ENCODE results near the gene SERPING1.
A peak's percentile ranks its signal among the peaks of the same experiment; 100 is the strongest.

SERPING1 gene

DNA sequence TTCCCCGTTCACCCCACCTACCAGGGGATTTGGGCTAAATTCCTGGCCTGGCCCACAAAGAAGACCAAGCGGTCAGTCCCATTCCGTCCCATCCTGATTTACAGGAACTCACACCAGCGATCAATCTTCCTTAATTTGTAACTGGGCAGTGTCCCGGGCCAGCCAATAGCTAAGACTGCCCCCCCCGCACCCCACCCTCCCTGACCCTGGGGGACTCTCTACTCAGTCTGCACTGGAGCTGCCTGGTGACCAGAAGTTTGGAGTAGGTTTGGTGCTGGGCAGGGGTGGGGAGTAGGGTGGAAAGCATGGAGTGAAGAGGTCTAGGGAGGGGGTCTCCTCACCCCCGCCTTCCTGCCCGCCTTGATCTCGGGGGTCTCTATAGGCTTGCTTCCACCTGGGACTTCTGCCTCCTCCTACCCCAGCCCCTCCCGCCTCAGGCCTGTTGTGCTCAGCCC lies at the start of gene SERPING1:
Gene SERPING1 (plus strand): TSS at position 225 of the 455 bp plus-strand sequence. CDS start 586 bp downstream, outside the sequence.
- intact Hi-C loops (cut with DNase I) = no loop called here
- peak in 2 of 10 donors; percentile 20 to 82 for DNase-seq

DNA sequence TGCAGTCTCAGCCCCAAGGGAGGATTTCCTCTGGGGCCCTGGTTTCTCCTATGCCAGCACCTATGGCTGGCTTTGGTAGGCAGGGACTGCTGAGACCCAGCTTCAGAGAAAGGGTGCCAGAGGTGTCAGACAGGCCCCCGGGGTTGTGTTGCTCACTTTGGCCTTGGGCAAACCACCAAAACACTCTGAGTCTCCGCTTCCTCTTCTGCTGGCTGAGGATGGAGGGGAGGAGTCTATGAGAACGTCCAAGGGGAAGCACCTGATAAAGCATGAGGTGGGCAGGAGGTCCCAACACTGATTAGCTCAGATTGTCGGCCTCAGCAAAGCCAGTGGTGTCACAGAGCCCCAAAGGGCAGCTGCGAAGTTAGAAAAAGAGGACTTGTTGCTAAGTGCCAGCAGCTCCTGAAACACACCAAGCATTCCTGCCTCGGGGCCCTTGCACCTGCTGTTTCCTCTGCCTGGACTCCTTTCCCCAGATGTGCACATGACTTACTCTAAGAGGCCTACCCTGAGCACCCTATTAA lies 49.6 kb upstream of the SERPING1 start:
- peak in 1 of 10 donors; percentile 68 for DNase-seq
- intact Hi-C loops (cut with DNase I) = no loop called here

DNA sequence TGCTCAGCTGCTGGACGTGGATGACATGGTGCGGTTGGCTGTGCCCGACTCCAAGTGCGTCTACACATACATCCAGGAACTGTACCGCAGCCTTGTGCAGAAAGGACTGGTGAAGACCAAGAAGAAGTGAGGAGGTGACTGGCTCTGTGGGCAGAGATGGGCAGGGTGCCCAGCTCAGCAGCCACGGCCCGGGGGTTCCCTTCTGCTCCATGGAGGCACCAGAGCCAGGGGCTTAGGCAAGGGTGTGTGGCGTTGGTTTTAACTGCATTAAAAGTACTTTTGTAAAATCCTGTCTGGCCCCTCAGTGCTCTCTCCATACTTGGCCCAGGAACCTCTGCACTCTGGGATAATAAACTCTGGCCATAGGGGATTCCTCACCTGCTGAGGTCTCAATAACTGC lies 47.5 kb upstream of the SERPING1 start:
- intact Hi-C loops (cut with DNase I) = no loop called here
- peak in 1 of 10 donors; percentile 52 for DNase-seq

DNA sequence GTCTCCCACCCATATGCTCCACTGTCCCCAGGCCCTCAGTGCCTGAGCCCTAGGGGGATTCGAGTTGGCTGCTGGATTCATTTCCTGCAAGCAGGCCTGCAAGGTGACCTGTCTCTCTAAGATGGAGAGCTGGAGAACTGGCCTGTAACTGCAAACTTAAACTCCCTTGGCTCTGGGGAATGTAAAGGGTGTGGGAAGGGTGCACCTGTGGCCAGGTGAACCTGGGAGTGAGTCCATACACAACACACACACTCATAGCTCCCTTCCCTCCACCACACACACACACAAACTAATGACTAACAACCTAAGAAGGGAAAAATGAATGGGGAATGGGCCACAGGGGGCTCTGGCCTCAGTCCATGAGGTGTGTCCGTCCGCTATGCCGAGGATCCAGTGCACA lies 45.5 kb upstream of the SERPING1 start:
- intact Hi-C loops (cut with DNase I) = no loop called here

DNA sequence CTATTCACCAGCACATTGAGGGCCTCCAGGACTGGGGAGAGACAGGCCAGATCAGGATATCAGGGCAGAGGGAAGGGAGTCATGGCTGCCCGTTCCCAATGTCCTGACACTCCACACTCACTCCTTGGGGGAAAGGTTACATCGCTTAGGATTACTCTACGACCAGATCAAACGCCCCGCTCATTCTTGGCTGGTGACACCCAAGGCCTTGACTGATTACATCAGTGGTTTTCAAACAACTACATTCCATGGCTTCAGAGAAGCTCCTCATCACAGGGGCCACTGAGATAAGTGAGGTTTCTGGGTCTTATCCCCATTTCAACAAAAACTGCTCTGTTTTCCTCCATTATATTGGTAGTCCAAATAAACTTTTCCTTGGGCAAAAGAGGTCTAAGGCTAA lies 45.0 kb upstream of the SERPING1 start:
- DNase-seq = no peak
- intact Hi-C loops (cut with DNase I) = no loop called here

More for the DNA sequence above, 45.5 kb upstream of the SERPING1 start:
- DNase-seq = no peak

DNA sequence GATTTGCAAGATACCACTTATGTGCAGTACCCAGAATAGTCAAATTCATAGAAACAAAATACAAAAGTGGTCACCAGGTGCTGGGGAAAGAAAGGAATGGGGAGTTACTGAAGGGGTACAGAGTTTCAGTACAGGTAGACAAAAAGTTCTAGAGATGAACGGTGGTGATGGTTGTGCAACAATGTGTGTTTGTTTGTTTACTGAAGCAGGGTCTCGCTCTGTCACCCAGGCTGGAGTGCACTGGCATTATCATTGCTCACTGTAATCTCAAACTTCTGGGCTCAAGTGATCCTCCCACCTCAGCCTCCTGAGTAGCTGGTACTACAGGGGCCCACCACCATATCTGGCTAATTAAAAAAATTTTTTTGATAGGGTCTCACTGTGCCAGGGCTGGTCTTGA lies 42.1 kb upstream of the SERPING1 start:
- intact Hi-C loops (cut with DNase I) = no loop called here

DNA sequence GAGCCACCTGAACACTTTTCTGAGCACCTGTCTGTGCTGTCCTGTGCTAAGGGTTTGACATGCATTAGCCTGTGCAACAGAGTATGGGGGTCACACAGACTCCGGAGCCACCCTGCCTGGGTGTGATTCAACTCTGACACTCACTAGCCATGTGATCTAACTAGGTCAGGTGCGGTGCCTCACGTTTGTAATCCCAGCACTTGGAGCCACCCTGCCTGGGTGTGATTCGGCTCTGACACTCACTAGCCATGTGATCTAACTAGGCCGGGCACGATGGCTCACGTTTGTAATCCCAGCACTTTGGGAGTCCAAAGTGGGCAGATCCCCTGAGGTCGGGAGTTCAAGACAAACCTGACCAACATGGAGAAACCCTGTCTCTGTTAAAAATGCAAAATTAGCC lies 41.4 kb upstream of the SERPING1 start:
- intact Hi-C loops (cut with DNase I) = no loop called here
- peak in 1 of 10 donors; percentile 31 for DNase-seq

More for the DNA sequence above, 42.1 kb upstream of the SERPING1 start:
- no peak for DNase-seq

DNA sequence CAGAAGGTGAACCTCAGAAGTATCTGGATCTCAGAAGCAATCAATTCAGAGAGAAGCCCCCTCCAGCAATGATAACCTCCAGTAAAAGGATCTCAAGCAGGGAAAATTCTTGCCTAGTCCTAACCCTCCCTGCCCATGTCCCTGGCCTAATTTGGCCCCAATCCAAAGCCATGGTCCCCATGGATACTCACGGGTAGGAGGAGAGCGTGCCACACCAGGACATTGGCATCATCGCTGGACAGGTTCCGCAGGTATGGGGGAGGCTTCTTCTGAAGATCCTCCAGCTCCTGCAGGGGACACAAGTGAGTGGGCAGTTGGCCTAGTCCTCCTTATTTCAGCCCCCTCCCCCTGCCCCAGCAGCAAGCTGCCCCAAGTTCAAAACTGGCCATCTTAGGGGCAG lies 37.3 kb upstream of the SERPING1 start:
- DNase-seq = peak in 1 of 10 donors; percentile 11
- intact Hi-C loops (cut with DNase I) = no loop called here

DNA sequence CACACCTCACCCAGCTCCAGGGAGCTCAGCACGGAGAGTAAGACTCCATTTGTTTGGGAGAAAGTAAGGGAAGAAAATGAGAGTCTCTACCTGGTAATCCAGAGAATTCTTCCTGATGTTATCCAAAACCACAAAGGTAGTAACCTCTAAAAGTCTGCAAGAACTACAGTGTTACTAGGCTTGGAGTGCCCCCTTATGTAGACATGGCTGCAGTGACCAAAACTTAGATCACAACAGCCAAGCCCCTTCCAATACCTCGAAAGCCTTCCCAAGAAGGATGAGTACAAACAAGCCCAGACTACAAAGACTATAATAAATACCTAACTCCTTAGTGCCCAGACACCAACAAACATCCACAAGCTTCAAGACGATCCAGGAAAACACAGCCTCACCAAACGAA lies 34.9 kb upstream of the SERPING1 start:
- no peak for DNase-seq
- intact Hi-C loops (cut with DNase I) = no loop called here

DNA sequence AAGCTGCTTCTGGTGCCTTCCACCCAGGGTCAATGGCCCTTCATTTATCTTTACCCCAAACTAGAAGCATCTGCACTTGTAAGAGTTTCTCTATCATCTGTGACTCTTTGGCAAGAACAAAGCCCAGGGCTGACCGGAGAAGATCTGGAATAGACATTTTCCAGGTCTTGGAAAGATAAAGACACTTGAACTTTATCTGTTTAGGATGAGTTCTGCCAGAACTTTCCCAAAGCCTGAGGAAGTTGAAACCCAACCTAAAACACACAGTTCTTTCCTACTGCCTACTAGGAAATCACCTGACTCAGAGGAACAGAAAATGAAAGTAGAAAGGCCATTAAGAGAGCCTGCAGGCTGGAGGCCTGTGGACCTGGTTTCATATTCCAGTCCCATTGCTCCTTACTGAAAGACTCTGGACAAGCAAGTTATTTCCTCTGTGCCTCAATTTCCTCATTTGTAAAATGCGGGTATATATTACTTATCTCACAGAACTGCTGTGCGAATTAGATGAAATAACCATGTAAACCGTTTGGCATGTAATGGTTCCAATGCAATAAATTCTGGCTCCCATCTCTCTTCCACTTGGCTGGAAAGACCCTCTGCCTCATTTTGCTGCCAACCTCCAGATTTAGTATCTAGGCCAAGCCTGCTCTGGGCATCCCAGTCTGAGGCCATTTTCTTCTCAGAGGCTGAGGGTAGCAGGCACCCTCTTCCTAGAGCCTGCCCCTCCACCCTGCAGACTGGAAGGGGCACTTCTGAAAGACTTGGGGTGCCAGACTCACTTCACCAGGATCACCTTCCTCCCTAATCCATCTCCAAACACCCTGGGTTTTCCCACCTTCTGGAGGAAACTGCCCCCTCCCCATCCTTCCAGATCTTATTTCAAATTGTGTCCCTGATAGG lies 31.2 kb upstream of the SERPING1 start:
- DNase-seq = peak in 1 of 10 donors; percentile 22
- intact Hi-C loops (cut with DNase I) = loop anchor here (5.0 kb wide), 1 partner anchor 34 kb away; the partner anchor contains the start of gene TIMM10

DNA sequence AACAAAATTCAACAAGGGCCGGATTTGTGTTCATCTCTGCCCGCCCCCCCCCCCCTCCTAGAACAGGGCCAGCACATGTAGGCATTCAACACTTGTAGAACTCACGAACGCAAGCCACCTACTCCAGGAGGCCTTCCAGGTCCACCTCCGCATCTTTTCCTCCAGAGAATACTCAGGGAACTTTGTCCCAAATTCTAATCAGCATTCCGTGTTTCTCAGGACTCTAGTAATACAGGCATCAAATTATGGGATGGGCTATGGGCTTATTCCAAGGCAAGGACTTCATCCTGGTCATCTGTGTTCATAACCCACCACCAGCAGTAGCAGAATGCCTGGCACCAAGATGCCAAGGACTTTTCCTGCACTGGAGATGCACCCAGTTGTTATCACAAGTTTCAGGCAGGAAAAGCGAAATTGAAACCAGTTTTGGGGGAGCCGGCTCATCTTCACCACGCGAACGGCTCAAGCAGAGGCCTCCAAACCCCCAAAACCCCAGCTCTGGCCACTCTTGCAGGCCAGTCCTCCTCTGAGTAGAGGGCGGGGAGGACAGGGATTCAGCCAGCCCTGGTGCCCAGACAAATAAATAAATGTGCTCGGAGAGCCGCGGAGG lies 30.5 kb upstream of the SERPING1 start:
- intact Hi-C loops (cut with DNase I) = loop anchor here (5.0 kb wide), 1 partner anchor 35 kb away; the partner anchor contains the start of gene TIMM10
- DNase-seq = peak in 3 of 10 donors; percentile 14 to 67 (median 14)

DNA sequence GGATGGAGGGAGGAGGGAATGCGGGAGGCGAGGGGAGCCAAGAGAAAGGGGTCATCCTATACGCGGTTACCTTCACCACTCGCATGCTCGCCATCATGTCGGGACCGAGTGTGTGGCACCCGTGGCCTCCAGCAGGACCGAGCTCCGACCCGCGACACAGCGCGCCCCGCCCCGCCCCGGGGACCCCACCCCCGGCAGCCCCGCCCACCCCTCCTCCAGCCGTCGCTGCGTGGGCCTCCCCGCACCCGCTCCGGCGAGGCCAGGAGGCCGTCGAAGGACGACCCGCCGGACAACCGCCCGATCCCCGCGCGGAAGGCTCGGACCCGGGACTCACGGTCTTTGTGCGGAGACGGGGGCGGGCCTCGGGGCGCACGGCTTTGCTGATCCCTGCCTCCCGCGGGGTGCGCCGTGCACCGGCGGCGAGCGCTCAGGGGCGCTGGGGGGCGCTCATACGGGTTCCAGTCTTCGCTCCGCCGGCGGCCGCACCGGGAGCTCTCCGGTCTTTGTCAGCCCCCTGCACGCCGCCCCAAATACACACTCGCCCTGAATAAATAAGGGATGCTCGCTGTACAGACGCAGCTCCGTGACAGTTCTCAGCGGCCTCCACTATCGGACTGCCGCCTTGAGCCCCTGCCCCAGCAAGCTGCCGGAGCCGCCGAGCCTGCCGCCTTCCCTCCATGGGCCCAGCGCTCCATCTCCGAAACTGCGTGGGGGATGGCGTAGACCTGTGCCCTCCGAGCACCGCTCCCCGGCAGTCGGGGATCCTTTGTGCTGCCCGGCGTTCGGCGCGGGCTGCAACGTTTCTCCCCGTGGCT lies 29.8 kb upstream of the SERPING1 start, which contains the start of gene UBE2L6:
Gene UBE2L6 (minus strand): TSS at position 158 of the 815 bp plus-strand sequence. CDS start 61 bp downstream, at position 97.
- intact Hi-C loops (cut with DNase I) = loop anchor here (1.0 to 5.0 kb wide), 2 partner anchors 35 to 77 kb away; partner anchors contain the start of gene TIMM10
- peak; percentile 51 to 96 (median 80) for DNase-seq

DNA sequence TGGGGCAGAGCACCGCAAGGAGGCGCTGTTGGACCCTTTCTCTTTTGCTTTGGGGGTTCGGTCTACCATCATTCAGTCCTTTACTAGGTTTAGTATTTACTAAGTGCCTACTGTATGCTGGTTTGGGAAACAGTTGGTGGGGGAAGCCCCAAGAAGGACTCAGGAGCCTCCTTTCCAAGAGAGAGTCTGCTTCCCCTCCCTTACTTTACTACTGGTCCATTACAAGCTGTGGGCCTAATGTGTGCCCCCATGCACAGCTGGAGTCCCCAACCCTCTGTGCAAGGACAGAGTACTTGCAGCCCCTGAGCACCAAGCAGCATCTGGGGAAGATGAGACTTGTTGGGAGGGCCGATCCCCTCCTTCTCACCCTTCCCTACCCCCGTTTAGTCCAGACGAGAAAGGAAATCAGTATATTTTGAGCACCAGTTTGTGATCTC lies 29.1 kb upstream of the SERPING1 start:
- intact Hi-C loops (cut with DNase I) = loop anchor here (1.0 to 5.0 kb wide), 2 partner anchors 36 to 76 kb away; partner anchors contain the start of gene TIMM10
- DNase-seq = peak in 4 of 10 donors; percentile 13 to 87 (median 82)

DNA sequence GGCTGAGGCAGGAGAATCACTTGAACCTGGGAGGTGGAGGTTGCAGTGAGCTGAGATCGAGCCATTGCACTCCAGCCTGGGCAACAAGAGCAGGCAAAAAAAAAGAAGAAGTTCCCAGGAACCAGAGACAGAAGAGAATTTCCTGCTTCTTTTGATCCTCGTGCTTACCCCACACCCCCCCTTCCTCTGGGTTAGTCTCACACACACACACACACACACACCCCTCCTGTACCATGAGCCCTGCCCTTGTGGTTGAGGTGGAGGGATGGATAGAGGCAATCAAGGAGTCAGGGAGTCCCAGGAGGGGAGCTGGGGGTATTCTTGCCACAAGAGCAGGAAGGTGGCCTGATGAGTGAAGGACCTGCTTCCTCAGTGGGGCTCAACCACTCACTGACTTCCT lies 25.9 kb upstream of the SERPING1 start:
- intact Hi-C loops (cut with DNase I) = no loop called here
- DNase-seq = peak in 1 of 10 donors; percentile 21

DNA sequence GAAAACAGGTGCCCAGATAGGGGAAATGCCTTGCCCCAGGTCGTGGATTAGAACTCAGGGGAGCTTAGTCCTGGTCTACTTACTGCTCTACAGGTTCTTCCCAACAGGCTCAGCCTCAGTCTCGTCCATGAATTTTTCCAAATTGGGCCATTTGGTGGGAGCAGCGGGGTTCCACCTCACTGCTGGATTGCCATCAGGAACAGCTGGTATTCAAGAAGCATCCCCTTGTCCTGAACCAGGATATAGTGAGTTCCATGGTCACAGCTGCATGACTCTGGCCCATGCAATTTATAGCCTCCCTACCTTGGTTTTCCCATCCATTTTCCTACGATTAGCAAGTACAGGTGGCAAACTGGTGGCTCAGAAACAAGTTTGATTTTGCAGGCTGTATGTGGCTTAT lies 23.4 kb upstream of the SERPING1 start:
- no peak for DNase-seq
- intact Hi-C loops (cut with DNase I) = no loop called here

DNA sequence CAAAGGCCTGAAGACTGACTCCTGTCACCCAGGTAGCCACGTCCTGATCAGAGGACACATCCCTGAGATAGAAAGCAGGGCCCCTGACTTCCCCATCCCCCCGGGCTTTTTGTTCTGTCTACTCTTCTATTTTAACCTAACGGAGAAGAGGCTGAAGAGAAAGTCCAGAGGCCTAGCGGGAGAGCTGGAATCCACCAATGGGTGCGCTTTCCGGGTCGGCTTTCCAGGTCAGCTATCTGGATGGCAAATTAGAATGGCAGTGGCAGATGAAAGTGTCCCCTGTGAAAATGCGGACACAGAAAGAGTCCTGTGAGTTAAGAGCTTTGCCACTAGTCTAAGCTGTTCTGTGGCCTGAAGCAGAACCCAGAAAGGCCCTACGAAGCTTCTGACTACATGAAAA lies 13.1 kb upstream of the SERPING1 start:
- intact Hi-C loops (cut with DNase I) = no loop called here
- DNase-seq = no peak

DNA sequence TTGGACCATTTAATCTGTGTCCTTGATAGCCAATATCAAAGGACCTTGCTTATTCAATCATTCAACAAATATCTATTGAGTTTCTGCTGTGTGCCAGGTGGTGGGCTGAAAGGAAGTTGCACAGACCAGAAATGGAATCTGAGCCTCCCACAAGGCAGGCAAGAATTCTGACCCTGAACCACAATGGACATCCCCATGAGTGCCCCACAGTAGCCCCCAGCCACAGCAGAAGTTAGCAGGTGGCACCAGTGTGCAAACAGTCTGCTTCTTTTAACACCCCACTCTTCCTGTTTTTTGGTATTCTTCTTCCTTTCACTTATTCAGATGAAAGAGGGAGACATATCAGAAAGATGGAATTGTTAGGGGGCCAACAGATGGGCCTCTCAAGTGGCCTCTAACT lies 12.2 kb upstream of the SERPING1 start:
- no peak for DNase-seq
- intact Hi-C loops (cut with DNase I) = no loop called here

DNA sequence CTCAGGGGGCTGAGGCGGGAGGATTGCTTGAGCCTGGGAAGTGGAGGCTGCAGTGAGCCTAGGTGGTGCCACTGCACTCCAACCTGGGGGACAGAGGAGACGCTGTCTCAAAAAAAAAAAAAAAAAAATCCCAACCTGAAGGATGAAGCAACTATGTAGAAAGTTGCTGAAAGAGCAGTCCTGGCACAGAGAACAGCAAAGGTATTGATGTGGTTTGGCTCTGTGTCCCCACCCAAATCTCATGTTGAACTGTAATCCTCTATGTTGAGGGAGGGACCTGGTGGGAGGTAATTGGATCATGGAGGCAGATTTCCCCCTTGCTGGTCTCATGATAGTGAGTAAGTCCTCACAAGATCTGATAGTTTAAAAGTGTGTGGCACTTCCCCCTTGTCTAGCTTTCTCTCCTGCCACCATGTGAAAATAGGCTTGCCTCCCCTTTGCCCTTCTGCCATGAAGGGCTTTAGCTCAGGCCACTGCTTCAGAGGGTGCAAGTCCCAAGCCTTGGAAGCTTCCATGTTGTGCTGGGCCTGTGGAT lies 10.7 kb upstream of the SERPING1 start:
- intact Hi-C loops (cut with DNase I) = no loop called here
- no peak for DNase-seq

DNA sequence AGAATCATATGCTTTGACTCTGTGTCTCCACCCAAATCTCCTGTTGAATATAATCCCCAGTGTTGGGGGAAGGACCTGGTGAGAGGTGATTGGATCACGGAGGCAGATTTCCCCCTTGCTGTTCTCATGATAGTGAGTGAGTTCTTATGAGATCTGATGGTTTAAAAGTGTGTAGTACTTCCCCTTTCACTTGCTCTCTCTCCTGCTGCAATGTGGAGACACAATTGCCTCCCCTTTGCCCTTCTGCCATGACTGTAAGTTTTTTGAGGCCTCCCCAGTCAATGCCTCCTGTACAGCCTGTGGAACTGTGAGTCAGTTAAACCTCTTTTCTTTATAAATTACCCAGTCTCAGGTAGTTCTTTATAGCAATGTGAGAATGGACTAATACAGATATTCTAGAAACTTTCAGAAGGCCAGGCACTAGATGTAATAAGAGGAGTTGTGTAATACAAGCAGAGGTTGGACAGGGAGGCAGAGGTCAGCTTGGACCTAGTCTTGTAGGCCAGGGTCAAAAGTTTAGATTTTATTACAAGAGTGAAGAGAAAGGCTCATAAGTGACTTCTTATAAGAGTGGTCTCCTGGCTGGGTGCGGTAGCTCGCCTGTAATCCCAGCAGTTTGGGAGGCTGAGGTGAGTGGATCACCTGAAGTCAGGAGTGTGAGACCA lies 9.3 kb upstream of the SERPING1 start:
- intact Hi-C loops (cut with DNase I) = no loop called here
- DNase-seq = no peak

Measured in posterior cingulate gyrus (tissue), 11 donors.